ENCODE measurements around the gene SPATA7. TPM values are rescaled to one million over a fixed set of nuclear protein-coding genes. Genes with fewer than 3 reads are reported as not detected.

SPATA7 gene
- total and polyA plus RNA-seq, 2 of the 4 experiments (the other 2 are of a cell fraction): 6.6 to 10.0 TPM

DNA sequence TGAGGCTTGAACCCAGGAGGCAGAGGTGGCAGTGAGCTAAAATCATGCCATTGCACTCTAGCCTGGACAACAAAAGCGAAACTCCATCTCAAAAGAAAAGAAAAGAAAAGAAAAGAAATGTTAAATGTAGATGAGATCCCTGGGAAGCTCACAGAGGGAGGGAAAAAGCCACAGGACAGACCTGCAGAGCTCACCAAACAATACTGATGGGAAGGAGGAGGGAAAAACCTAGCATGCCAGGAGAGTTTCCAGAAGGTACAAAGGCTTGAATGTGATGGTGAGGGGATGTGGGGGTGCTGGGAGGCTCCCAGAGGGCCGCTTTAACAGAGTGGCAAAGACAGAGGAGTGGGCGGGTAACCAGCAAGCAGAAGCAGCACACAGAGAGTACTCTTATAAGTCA is 97.1 kb downstream of the SPATA7 start:
- no peak overlapping the region for H4K5ac ChIP-seq (ENCODE audit: low read depth, low read length)
- peaks cover 2 to 15% of the 10 kb centered on the region in 2 experiments for H3K79me1 ChIP-seq (ENCODE audit: low read depth in 1 of 2, low read length in 2 of 2)
- H2AFZ ChIP-seq (replicated peaks; ENCODE audit: low read length, poor library complexity): no peak overlapping the region
- no peaks in the 10 kb centered on the region for H3K27me3 ChIP-seq (ENCODE audit: control insufficient read depth, insufficient read depth, low read length)
- ChIA-PET POLR2A (ENCODE audit: unreplicated experiment) (no interaction called here), CTCF (interaction anchor here (0.7 to 0.9 kb wide), 2 partner anchors 9 to 293 kb away, joined by 3 read pairs; no protein-coding TSS in a partner anchor)
- dilution Hi-C loops (cut with HindIII; ENCODE audit: low sequenced_read_pairs, unreplicated experiment) (no loop called here), in situ Hi-C loops (cut with MboI; ENCODE audit: low sequenced_read_pairs) (no loop called here), intact Hi-C loops (cut with micrococcal nuclease) (no loop called here)
- no peak overlapping the region for H3K27ac ChIP-seq (ENCODE audit: insufficient read depth, low read length)
- H3K9me1 ChIP-seq (ENCODE audit: insufficient read depth, low read length): peaks cover 2% of the 10 kb centered on the region
- no peak overlapping the region for H3K56ac ChIP-seq (ENCODE audit: extremely low read depth, insufficient read depth, low read length)
- H3K18ac ChIP-seq (ENCODE audit: low read depth, low read length): no peak overlapping the region
- no peak overlapping the region for H2AK9ac ChIP-seq (replicated peaks; ENCODE audit: low read depth, low read length, poor library complexity)
- no peak overlapping the region for H3K4me3 ChIP-seq (ENCODE audit: insufficient read depth, low read depth, low read length)
- H2AK5ac ChIP-seq (ENCODE audit: low read depth, low read length): no peak overlapping the region
- TF ChIP-seq RAD21 (IDR thresholded peaks at IDR 0.05; ENCODE audit: low read length) (no peak), MAZ (IDR thresholded peaks at IDR 0.05; ENCODE audit: borderline replicate concordance, low read depth, low read length) (no peak), NFE2L2 (IDR thresholded peaks at IDR 0.05; ENCODE audit: low read depth, low read length) (no peak), MXI1 (IDR thresholded peaks at IDR 0.05; ENCODE audit: borderline replicate concordance, low read depth, low read length) (no peak), CHD1 (IDR thresholded peaks at IDR 0.05; ENCODE audit: low read depth, low read length) (no peak), RFX5 (IDR thresholded peaks at IDR 0.05; ENCODE audit: low read depth, low read length) (no peak)
- TF ChIP-seq, protein P1, sequence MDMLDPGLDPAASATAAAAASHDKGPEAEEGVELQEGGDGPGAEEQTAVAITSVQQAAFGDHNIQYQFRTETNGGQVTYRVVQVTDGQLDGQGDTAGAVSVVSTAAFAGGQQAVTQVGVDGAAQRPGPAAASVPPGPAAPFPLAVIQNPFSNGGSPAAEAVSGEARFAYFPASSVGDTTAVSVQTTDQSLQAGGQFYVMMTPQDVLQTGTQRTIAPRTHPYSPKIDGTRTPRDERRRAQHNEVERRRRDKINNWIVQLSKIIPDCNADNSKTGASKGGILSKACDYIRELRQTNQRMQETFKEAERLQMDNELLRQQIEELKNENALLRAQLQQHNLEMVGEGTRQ (IDR thresholded peaks at IDR 0.05; ENCODE audit: low read depth, low read length): no peak
- TF ChIP-seq, protein P2, sequence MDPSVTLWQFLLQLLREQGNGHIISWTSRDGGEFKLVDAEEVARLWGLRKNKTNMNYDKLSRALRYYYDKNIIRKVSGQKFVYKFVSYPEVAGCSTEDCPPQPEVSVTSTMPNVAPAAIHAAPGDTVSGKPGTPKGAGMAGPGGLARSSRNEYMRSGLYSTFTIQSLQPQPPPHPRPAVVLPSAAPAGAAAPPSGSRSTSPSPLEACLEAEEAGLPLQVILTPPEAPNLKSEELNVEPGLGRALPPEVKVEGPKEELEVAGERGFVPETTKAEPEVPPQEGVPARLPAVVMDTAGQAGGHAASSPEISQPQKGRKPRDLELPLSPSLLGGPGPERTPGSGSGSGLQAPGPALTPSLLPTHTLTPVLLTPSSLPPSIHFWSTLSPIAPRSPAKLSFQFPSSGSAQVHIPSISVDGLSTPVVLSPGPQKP (IDR thresholded peaks at IDR 0.05; ENCODE audit: borderline replicate concordance, low read depth, low read length): no peak
- H3K14ac ChIP-seq (replicated peaks; ENCODE audit: low read depth, low read length): no peak overlapping the region
- H2BK5ac ChIP-seq (ENCODE audit: low read depth, low read length, poor library complexity, severe bottlenecking): no peak overlapping the region
- H2BK20ac ChIP-seq (ENCODE audit: low read depth, low read length): no peak overlapping the region
- no peak overlapping the region for H3K23ac ChIP-seq (ENCODE audit: low read depth, low read length)
- no peak overlapping the region for H2BK15ac ChIP-seq (ENCODE audit: low read depth, low read length)
- H3K4ac ChIP-seq (ENCODE audit: low read depth, low read length): no peak overlapping the region
- no peak overlapping the region for H3K4me2 ChIP-seq (ENCODE audit: low read depth, low read length)
- no peak overlapping the region for H3K9ac ChIP-seq (ENCODE audit: low read depth, low read length)
- no TSS peak for BruUV-seq (replicated peaks)
- H4K8ac ChIP-seq (ENCODE audit: low read depth in 2 of 2, low read length in 2 of 2): no peak overlapping the region
- no peak for ATAC-seq (ENCODE audit: low read depth)
- no peak overlapping the region for H2BK120ac ChIP-seq (ENCODE audit: low read depth, low read length)
- no peaks in the 10 kb centered on the region for H4K20me1 ChIP-seq (ENCODE audit: insufficient read depth, low read length)
- no peak overlapping the region for H4K91ac ChIP-seq (ENCODE audit: insufficient read depth, low read depth, low read length)
- H3K9me3 ChIP-seq (ENCODE audit: control insufficient read depth, insufficient read depth, low read length): no peaks in the 10 kb centered on the region
- no peak for DNase-seq
- WGBS, 2 experiments (ENCODE audit: extremely low coverage in 2 of 2, insufficient read length in 1 of 2): no CpG with 5 or more reads among the region's 3 CpGs
- H3K4me1 ChIP-seq (ENCODE audit: control insufficient read depth, insufficient read depth, low read length): peaks cover 6% of the 10 kb centered on the region
- peaks cover 42% of the 10 kb centered on the region for H3K36me3 ChIP-seq (ENCODE audit: control insufficient read depth, insufficient read depth, low read length)

Other genes with a start within 250 kb of the SPATA7 start
- not detected in 2 replicates for gene KCNK10, start 62.4 kb upstream of the SPATA7 start, total RNA-seq (2012; rRNA removed)
- not detected in 2 replicates for gene KCNK10, start 62.4 kb upstream of the SPATA7 start, polyA plus RNA-seq (2012; rRNA removed)
- gene PTPN21, start 169.3 kb downstream of the SPATA7 start, total RNA-seq (2012; rRNA removed): 10.4 and 11.4 TPM in 2 replicates
- 10.1 and 10.7 TPM in 2 replicates for gene PTPN21, start 169.3 kb downstream of the SPATA7 start, polyA plus RNA-seq (2012; rRNA removed)
- 103 and 111 TPM in 2 replicates for gene ZC3H14, start 177.4 kb downstream of the SPATA7 start, total RNA-seq (2012; rRNA removed)
- 62.4 and 72.5 TPM in 2 replicates for gene ZC3H14, start 177.4 kb downstream of the SPATA7 start, polyA plus RNA-seq (2012; rRNA removed)